Liver (tissue), 9 donors: Measurements from ENCODE around the gene ACOT6. TPM values are rescaled to one million over a fixed set of nuclear protein-coding genes. Genes with fewer than 3 reads are reported as not detected.

Experiments
- DNase-seq: peaks from one replicate; pipeline ENCODE4 v3.0.0-alpha.2; 2017; ENCODE audit warnings: low spot score
- H3K27ac ChIP-seq, 2 donors: one replicate each; pipeline ENCODE4 v1.7.0; 2013; ENCODE audit warnings: inconsistent platforms in 2 of 2, low read length in 2 of 2, control low read depth in 1 of 2, low read depth in 1 of 2, mild to moderate bottlenecking in 1 of 2
- H3K27me3 ChIP-seq, 4 donors: one replicate each; pipeline versions ENCODE4 v1.6.1 to v1.7.0; 2013; ENCODE audit warnings: low read length in 3 of 4, inconsistent platforms in 1 of 4, mild to moderate bottlenecking in 1 of 4, moderate library complexity in 1 of 4; ENCODE audit not compliant: control insufficient read depth in 4 of 4, insufficient read depth in 4 of 4
- H3K36me3 ChIP-seq, 4 donors: one replicate each; pipeline versions ENCODE4 v1.6.1 to v1.7.0; 2013; ENCODE audit warnings: low read length in 3 of 4, mild to moderate bottlenecking in 3 of 4, low read depth in 1 of 4, moderate library complexity in 1 of 4; ENCODE audit not compliant: control insufficient read depth in 4 of 4, insufficient read depth in 3 of 4
- H3K4me1 ChIP-seq, 4 donors: one replicate each; pipeline versions ENCODE4 v1.6.1 to v1.7.0; 2013; ENCODE audit warnings: low read length in 3 of 4, mild to moderate bottlenecking in 3 of 4, moderate library complexity in 1 of 4; ENCODE audit not compliant: control insufficient read depth in 4 of 4, insufficient read depth in 4 of 4
- H3K4me3 ChIP-seq, 3 donors: one replicate each; pipeline versions ENCODE4 v1.6.1 to v1.7.0; 2013; ENCODE audit warnings: low read length in 3 of 3, control low read depth in 1 of 3, low read depth in 1 of 3, mild to moderate bottlenecking in 1 of 3
- H3K9ac ChIP-seq, 2 donors: one replicate each; pipeline ENCODE4 v1.7.0; 2013; ENCODE audit warnings: low read length in 2 of 2, mild to moderate bottlenecking in 2 of 2, moderate library complexity in 2 of 2, control low read depth in 1 of 2, low read depth in 1 of 2
- H3K9me3 ChIP-seq, 4 donors: one replicate each; pipeline versions ENCODE4 v1.6.1 to v1.7.0; 2013; ENCODE audit warnings: low read length in 3 of 4; ENCODE audit not compliant: control insufficient read depth in 4 of 4
- ATF3 ChIP-seq: IDR thresholded peaks from 2 replicates; pipeline ENCODE4 v1.6.1; 2016; ENCODE audit warnings: antibody characterized with exemption
- CTCF ChIP-seq: fragments of 150-350 bp; IDR thresholded peaks from 2 replicates; pipeline ENCODE4 v1.5.1; 2017; ENCODE audit warnings: improper control_type of control experiment, low read depth, low read length; ENCODE audit not compliant: missing input control
- EGR1 ChIP-seq, 2 donors: IDR thresholded peaks; 2 replicates each; pipeline ENCODE4 v1.6.1; 2016 to 2018; ENCODE audit warnings: antibody characterized with exemption in 2 of 2, low read depth in 2 of 2
- FOXA1 ChIP-seq: IDR thresholded peaks from 2 replicates; pipeline ENCODE4 v1.6.1; 2016; ENCODE audit warnings: antibody characterized with exemption
- FOXA2 ChIP-seq: IDR thresholded peaks from 2 replicates; pipeline ENCODE4 v1.6.1; 2016; ENCODE audit warnings: antibody characterized with exemption
- GABPA ChIP-seq, 2 donors: IDR thresholded peaks in 1 of 2; conservative IDR thresholded peaks in 1 of 2; 2 replicates each; pipeline ENCODE4 v1.6.1; 2016; ENCODE audit warnings: antibody characterized with exemption in 2 of 2, mild to moderate bottlenecking in 1 of 2, moderate library complexity in 1 of 2
- HNF4A ChIP-seq, 2 donors: conservative IDR thresholded peaks; 2 replicates each; pipeline ENCODE4 v1.6.1; 2016; ENCODE audit warnings: antibody characterized with exemption in 2 of 2, mild to moderate bottlenecking in 2 of 2
- HNF4G ChIP-seq: IDR thresholded peaks from 2 replicates; pipeline ENCODE4 v1.6.1; 2016; ENCODE audit warnings: antibody characterized with exemption
- JUND ChIP-seq, 2 donors: IDR thresholded peaks; 2 replicates each; pipeline ENCODE4 v1.6.1; 2016; ENCODE audit warnings: antibody characterized with exemption in 2 of 2
- MAX ChIP-seq: IDR thresholded peaks from 2 replicates; pipeline ENCODE4 v1.6.1; 2016; ENCODE audit warnings: antibody characterized with exemption
- NR2F2 ChIP-seq: IDR thresholded peaks from 2 replicates; pipeline ENCODE4 v1.6.1; 2016; ENCODE audit warnings: antibody characterized with exemption
- RAD21 ChIP-seq, 2 donors: IDR thresholded peaks; 2 replicates each; pipeline ENCODE4 v1.6.1; 2016; ENCODE audit warnings: antibody characterized with exemption in 2 of 2, mild to moderate bottlenecking in 2 of 2
- REST ChIP-seq: IDR thresholded peaks from 2 replicates; pipeline ENCODE4 v1.6.1; 2016; ENCODE audit warnings: antibody characterized with exemption, mild to moderate bottlenecking
- RXRA ChIP-seq, 2 donors: IDR thresholded peaks; 2 replicates each; pipeline ENCODE4 v1.6.1; 2017 to 2018; ENCODE audit warnings: antibody characterized with exemption in 2 of 2, mild to moderate bottlenecking in 1 of 2
- SP1 ChIP-seq: IDR thresholded peaks from 2 replicates; pipeline ENCODE4 v1.6.1; 2018; ENCODE audit warnings: antibody characterized with exemption, mild to moderate bottlenecking
- TAF1 ChIP-seq: conservative IDR thresholded peaks from 2 replicates; pipeline ENCODE4 v1.6.1; 2016; ENCODE audit warnings: antibody characterized with exemption, mild to moderate bottlenecking
- YY1 ChIP-seq: IDR thresholded peaks from 2 replicates; pipeline ENCODE4 v1.6.1; 2016; ENCODE audit warnings: antibody characterized with exemption, mild to moderate bottlenecking
- ZBTB33 ChIP-seq: IDR thresholded peaks from 2 replicates; pipeline ENCODE4 v1.6.1; 2016; ENCODE audit warnings: antibody characterized with exemption
- WGBS: extraction: QIAGEN DNeasy Blood & Tissue Kit; methylation state at CpG from one replicate; pipeline ENCODE4 v1.1.7; 2013; 5-methylcytosine and 5-hydroxymethylcytosine counted together
- polyA plus RNA-seq, 2 donors: library from polyadenylated mRNA; stranded (reverse) in 1 of 2; unstranded in 1 of 2; fragments of 200-250 nt in 1 of 2; fragments of >200 nt in 1 of 2; fragmentation: Nextera tagmentation in 1 of 2; extraction: Ambion mirVana in 1 of 2; gene quantifications; one replicate each; pipeline versions ENCODE4 v1.2.1 to v1.2.3, GENCODE V29; 2013 to 2015
- total RNA-seq, 2 donors: library from RNA; depleted of rRNA; stranded (reverse); fragments of >200 nt; gene quantifications; one replicate each; pipeline ENCODE4 v1.2.3, GENCODE V29; 2014
- donor health status: healthy.
- donor health status: healthy.
- donor health status: healthy.
- donor health status: healthy.
- donor health status: healthy.

Gene ACOT6
- total and polyA plus RNA-seq, 4 donors, result 0.65 to 1.1 (median 1.1) TPM; not detected in 1

- TF ChIP-seq REST (no peak), JUND (IDR thresholded peaks at IDR 0.05) (no peak), GABPA (IDR thresholded peaks at IDR 0.05 in 1 of 2, conservative IDR thresholded peaks at IDR 0.05 in 1 of 2) (no peak)
These were observed 28.6 kb downstream of the ACOT6 start (continued) for GRCh38 chr14:73640796-73641365.

GRCh38 chr14:73644531-73645247, 32.4 kb downstream of the ACOT6 start, which contains the start of gene DNAL1:
TSS of gene DNAL1 (plus strand) at chr14:73644986. CDS start at chr14:73645040, 54 bp downstream.
- no peaks in the 10 kb centered on the region for H3K9me3 ChIP-seq
- H3K4me3 ChIP-seq, result peak within 1 kb of the TSS; percentile 74 to 99 (median 88)
- peaks cover 0 to 13% (median 13%) of the 10 kb centered on the region in 4 donors for H3K4me1 ChIP-seq
- no peaks in the 10 kb centered on the region for H3K36me3 ChIP-seq
- no peaks in the 10 kb centered on the region for H3K27me3 ChIP-seq
- peak; percentile 93 for DNase-seq
- peak within 1 kb of the TSS; percentile 54 to 95 for H3K9ac ChIP-seq
- TF ChIP-seq RAD21 (IDR thresholded peaks at IDR 0.05), result peak; percentile 46 to 67
- TF ChIP-seq FOXA2, result no peak
- no peak for TF ChIP-seq MAX
- TF ChIP-seq YY1, result peak; percentile 91
- peak; percentile 19 for TF ChIP-seq ZBTB33
- no peak for TF ChIP-seq CTCF
- no peak for TF ChIP-seq EGR1 (IDR thresholded peaks at IDR 0.05; ENCODE audit: low read depth in 2 of 2)
- peak; percentile 53 for TF ChIP-seq SP1
- peak; percentile 29 to 51 for TF ChIP-seq RXRA (IDR thresholded peaks at IDR 0.05)
- TF ChIP-seq NR2F2, result peak; percentile 96
- TF ChIP-seq GABPA (IDR thresholded peaks at IDR 0.05 in 1 of 2, conservative IDR thresholded peaks at IDR 0.05 in 1 of 2), result peak in 1 of 2 donors; percentile 84
- TF ChIP-seq HNF4A (conservative IDR thresholded peaks at IDR 0.05), result peak in 1 of 2 donors; percentile 47
- TF ChIP-seq FOXA1, result no peak
- peak; percentile 54 for TF ChIP-seq REST
- TF ChIP-seq JUND (IDR thresholded peaks at IDR 0.05), result no peak
- TF ChIP-seq TAF1, result peak; percentile 46
- TF ChIP-seq HNF4G, result no peak
- TF ChIP-seq ATF3, result no peak
- under 1% methylated on average over 43 of the region's 43 CpGs for WGBS
- peak within 1 kb of the TSS; percentile 70 to 86 for H3K27ac ChIP-seq
